Measurements from ENCODE around the gene USH2A. TPM values are rescaled to one million over a fixed set of nuclear protein-coding genes. Genes with fewer than 3 reads are reported as not detected.

USH2A gene
- total RNA-seq, 4 donors from 2014 or later, result under 0.01 TPM; not detected in 3

DNA sequence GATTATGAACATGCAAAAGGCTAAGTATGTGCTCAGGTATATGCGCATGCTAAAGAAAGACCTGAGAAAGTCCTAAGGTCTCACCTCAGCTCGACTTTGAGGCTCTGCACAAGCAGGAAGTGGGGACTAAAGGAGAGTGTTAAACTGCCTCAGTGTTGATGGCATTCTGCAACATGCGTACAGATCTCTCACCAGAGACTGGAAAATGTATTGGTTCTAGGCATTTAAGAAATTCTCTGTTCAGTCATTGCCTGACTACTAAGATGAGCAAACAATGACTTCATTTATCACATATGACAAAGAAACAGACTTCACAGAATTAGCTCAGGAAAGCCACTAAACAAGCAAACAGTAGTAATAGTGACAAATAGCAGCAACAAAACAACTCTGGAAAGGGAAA lies 90.8 kb downstream of the USH2A start:
- DNase-seq, result no peak
- Histone ChIP-seq H3K4me3 (no peak overlapping the region), H3K27ac (no peak overlapping the region), H3K27me3 (no peaks in the 10 kb centered on the region), H3K36me3 (no peaks in the 10 kb centered on the region), H3K4me1 (peaks cover 0 to 5% (median 0%) of the 10 kb centered on the region in 4 donors), H3K9me3 (peaks cover 0 to 3% of the 10 kb centered on the region in 2 donors)
- in situ Hi-C loops (cut with MboI; ENCODE audit: low pct_ligation_motif_present in 1 of 4, low pct_unique_long_range_greater_than_20kb in 1 of 4, low sequenced_read_pairs in 3 of 4), result no loop called here
- WGBS, 2 donors (ENCODE audit: low coverage in 1 of 2), result 71 to 77% methylated on average over 3 of the region's 3 CpGs
- TF ChIP-seq POLR2AphosphoS5 (IDR thresholded peaks at IDR 0.05), result no peak
- no peak for TF ChIP-seq EP300 (IDR thresholded peaks at IDR 0.05; ENCODE audit: low read depth)
- TF ChIP-seq POLR2A (IDR thresholded peaks at IDR 0.05), result no peak
- no peak for TF ChIP-seq CTCF (IDR thresholded peaks at IDR 0.05)
- intact Hi-C loops (cut with DNase I; ENCODE audit: low total_unique reads), result no loop called here

GRCh38 chr1:216332003-216332402 lies 91.2 kb downstream of the USH2A start:
- in situ Hi-C loops (cut with MboI; ENCODE audit: low pct_ligation_motif_present in 1 of 4, low pct_unique_long_range_greater_than_20kb in 1 of 4, low sequenced_read_pairs in 3 of 4), result no loop called here
- 84 to 93% methylated on average over 2 of the region's 2 CpGs for WGBS, 2 donors (ENCODE audit: low coverage in 1 of 2)

DNA sequence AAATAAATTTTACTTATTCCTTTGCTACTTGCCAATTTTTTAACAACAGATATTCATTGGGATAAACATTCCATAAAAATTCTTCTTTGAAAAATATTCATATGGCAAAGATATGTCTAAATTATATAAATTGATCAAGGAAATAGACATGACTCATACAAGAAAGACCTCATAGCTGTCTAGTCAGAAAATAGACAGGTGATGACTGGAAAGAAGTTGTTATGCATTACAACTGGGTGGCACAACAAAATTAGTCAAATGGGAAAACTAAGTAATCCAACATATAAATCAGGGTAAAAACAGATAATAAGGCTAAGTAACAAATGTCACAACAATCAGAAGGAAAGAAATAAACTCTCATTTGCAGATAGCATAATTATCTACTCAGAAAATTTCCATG lies 92.0 kb downstream of the USH2A start:
- intact Hi-C loops (cut with DNase I; ENCODE audit: low total_unique reads) (no loop called here), in situ Hi-C loops (cut with MboI; ENCODE audit: low pct_ligation_motif_present in 1 of 4, low pct_unique_long_range_greater_than_20kb in 1 of 4, low sequenced_read_pairs in 3 of 4) (no loop called here)
- TF ChIP-seq CTCF (IDR thresholded peaks at IDR 0.05), result no peak
- no peak for TF ChIP-seq POLR2A (IDR thresholded peaks at IDR 0.05)
- no peak for TF ChIP-seq POLR2AphosphoS5 (IDR thresholded peaks at IDR 0.05)
- no peak for TF ChIP-seq EP300 (IDR thresholded peaks at IDR 0.05; ENCODE audit: low read depth)
- DNase-seq, result no peak
- Histone ChIP-seq H3K4me3 (no peak overlapping the region), H3K4me1 (peaks cover 0 to 5% (median 0%) of the 10 kb centered on the region in 4 donors), H3K36me3 (no peaks in the 10 kb centered on the region), H3K27ac (no peak overlapping the region), H3K9me3 (peaks cover 0 to 3% of the 10 kb centered on the region in 2 donors), H3K27me3 (no peaks in the 10 kb centered on the region)

More at GRCh38 chr1:216332003-216332402, 91.2 kb downstream of the USH2A start:
- no peak for DNase-seq
- Histone ChIP-seq H3K27me3 (no peaks in the 10 kb centered on the region), H3K4me3 (no peak overlapping the region), H3K4me1 (peaks cover 0 to 5% (median 0%) of the 10 kb centered on the region in 4 donors), H3K36me3 (no peaks in the 10 kb centered on the region), H3K27ac (no peak overlapping the region), H3K9me3 (peaks cover 0 to 3% of the 10 kb centered on the region in 2 donors)
- TF ChIP-seq POLR2AphosphoS5 (IDR thresholded peaks at IDR 0.05) (no peak), CTCF (IDR thresholded peaks at IDR 0.05) (no peak), POLR2A (IDR thresholded peaks at IDR 0.05) (no peak), EP300 (IDR thresholded peaks at IDR 0.05; ENCODE audit: low read depth) (no peak)
- intact Hi-C loops (cut with DNase I; ENCODE audit: low total_unique reads), result no loop called here

GRCh38 chr1:216330262-216330661 lies 93.0 kb downstream of the USH2A start:
- Histone ChIP-seq H3K27ac (no peak overlapping the region), H3K4me1 (peaks cover 0 to 5% (median 0%) of the 10 kb centered on the region in 4 donors), H3K9me3 (peaks cover 0 to 3% of the 10 kb centered on the region in 2 donors), H3K4me3 (no peak overlapping the region), H3K36me3 (no peaks in the 10 kb centered on the region), H3K27me3 (no peaks in the 10 kb centered on the region)
- WGBS, 2 donors (ENCODE audit: low coverage in 1 of 2), result 66 to 67% methylated on average over 2 of the region's 2 CpGs
- TF ChIP-seq POLR2A (IDR thresholded peaks at IDR 0.05) (no peak), POLR2AphosphoS5 (IDR thresholded peaks at IDR 0.05) (no peak), CTCF (IDR thresholded peaks at IDR 0.05) (no peak), EP300 (IDR thresholded peaks at IDR 0.05; ENCODE audit: low read depth) (no peak)
- intact Hi-C loops (cut with DNase I; ENCODE audit: low total_unique reads) (no loop called here), in situ Hi-C loops (cut with MboI; ENCODE audit: low pct_ligation_motif_present in 1 of 4, low pct_unique_long_range_greater_than_20kb in 1 of 4, low sequenced_read_pairs in 3 of 4) (no loop called here)
- no peak for DNase-seq

All from transverse colon (tissue), 4 donors.